ENCODE measurements around the gene STX17.

STX17 gene

DNA sequence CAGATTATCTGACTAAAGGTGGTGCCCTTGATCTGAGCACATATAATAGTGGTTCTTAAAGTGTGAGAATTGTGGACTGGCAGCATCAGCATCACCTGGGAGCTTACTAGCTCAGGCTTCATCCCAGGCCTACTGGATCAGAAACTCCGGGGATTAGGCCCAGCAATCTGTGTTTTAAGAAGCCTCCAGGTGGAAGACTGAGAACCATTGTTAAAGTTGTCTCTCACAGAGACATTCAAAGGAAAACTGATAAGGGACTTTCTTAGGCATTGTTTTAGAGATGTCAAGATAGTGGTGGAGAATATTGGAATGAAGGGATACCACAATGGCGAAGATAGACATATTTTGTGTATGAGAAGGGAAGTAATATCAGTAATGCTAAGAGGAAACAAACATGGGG, 59.5 kb downstream of the STX17 start:
- Histone ChIP-seq H3K4me3 (ENCODE audit: insufficient read depth, low read length, poor library complexity, severe bottlenecking) (no peak overlapping the region), H3K9ac (ENCODE audit: low read length) (no peak overlapping the region), H3K4me2 (ENCODE audit: low read depth, low read length, poor library complexity, severe bottlenecking) (no peak overlapping the region), H3K36me3 (ENCODE audit: low read length) (0 out of 2 replicates have a peak, but pooled peaks cover 4% of the 10 kb centered on the region), H3K9me3 (ENCODE audit: insufficient read depth, low read length) (no peaks in the 10 kb centered on the region), H3K9me2 (replicated peaks; ENCODE audit: insufficient read depth, low read length) (no peaks in the 10 kb centered on the region), H3K27ac (ENCODE audit: low read depth, low read length) (no peak overlapping the region), H3K79me2 (ENCODE audit: insufficient read depth, low read length) (no peaks in the 10 kb centered on the region), H3K27me3 (ENCODE audit: low read length) (no peaks in the 10 kb centered on the region), H4K20me1 (ENCODE audit: low read depth, low read length) (no peaks in the 10 kb centered on the region), H2AFZ (ENCODE audit: low read depth, low read length, severe bottlenecking) (no peak overlapping the region), H3F3A (ENCODE audit: insufficient read depth) (no peaks in the 10 kb centered on the region)
- TF ChIP-seq EZH2phosphoT487 (conservative IDR thresholded peaks at IDR 0.05; ENCODE audit: low read length), result no peak

- H4K20me1 ChIP-seq (ENCODE audit: low read depth, low read length), result no peaks in the 10 kb centered on the region
- no peak overlapping the region for H3K27ac ChIP-seq (ENCODE audit: low read depth, low read length)
- no peak overlapping the region for H3K9ac ChIP-seq (ENCODE audit: low read length)
- H3K79me2 ChIP-seq (ENCODE audit: insufficient read depth, low read length), result no peaks in the 10 kb centered on the region
- H3K4me2 ChIP-seq (ENCODE audit: low read depth, low read length, poor library complexity, severe bottlenecking), result no peak overlapping the region
- no peaks in the 10 kb centered on the region for H3K27me3 ChIP-seq (ENCODE audit: low read length)
- no peak for TF ChIP-seq CTCF (IDR thresholded peaks at IDR 0.05; ENCODE audit: insufficient read depth, low read length, poor library complexity, severe bottlenecking)
- no peak for TF ChIP-seq EZH2phosphoT487 (conservative IDR thresholded peaks at IDR 0.05; ENCODE audit: low read length)
- H3K36me3 ChIP-seq (ENCODE audit: low read length), result 0 out of 2 replicates have a peak, but pooled peaks cover 4% of the 10 kb centered on the region
- no peaks in the 10 kb centered on the region for H3K9me2 ChIP-seq (replicated peaks; ENCODE audit: insufficient read depth, low read length)
- no peaks in the 10 kb centered on the region for H3K9me3 ChIP-seq (ENCODE audit: insufficient read depth, low read length)
- H3K4me3 ChIP-seq (ENCODE audit: insufficient read depth, low read length, poor library complexity, severe bottlenecking), result no peak overlapping the region
- H2AFZ ChIP-seq (ENCODE audit: low read depth, low read length, severe bottlenecking), result no peak overlapping the region
- H3F3A ChIP-seq (ENCODE audit: insufficient read depth), result no peaks in the 10 kb centered on the region
Measured at GRCh38 chr9:99966716-99967115, 60.3 kb downstream of the STX17 start.

DNA sequence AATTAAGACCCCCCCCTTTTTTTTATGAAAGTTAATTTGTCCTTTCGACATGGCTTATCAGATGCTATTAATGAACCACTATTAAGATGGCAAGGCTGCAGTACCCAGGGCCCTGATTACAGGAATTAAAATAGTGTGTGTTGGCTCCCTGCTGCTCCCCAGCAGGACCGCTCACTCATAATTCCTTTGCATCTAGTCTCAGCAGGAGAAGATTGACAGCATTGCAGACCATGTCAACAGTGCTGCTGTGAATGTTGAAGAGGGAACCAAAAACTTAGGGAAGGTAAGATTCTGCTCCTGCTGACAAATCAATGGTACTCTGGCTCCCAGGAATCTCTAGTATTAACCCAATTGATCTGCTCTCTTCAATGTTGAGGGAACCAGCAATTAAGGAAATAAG, 61.0 kb downstream of the STX17 start:
- H3K4me3 ChIP-seq (ENCODE audit: insufficient read depth, low read length, poor library complexity, severe bottlenecking), result no peak overlapping the region
- TF ChIP-seq EZH2phosphoT487 (conservative IDR thresholded peaks at IDR 0.05; ENCODE audit: low read length), result no peak
- no peak for TF ChIP-seq CTCF (IDR thresholded peaks at IDR 0.05; ENCODE audit: insufficient read depth, low read length, poor library complexity, severe bottlenecking)
- no peak overlapping the region for H3K27ac ChIP-seq (ENCODE audit: low read depth, low read length)
- H3K9me3 ChIP-seq (ENCODE audit: insufficient read depth, low read length), result no peaks in the 10 kb centered on the region
- H3K4me2 ChIP-seq (ENCODE audit: low read depth, low read length, poor library complexity, severe bottlenecking), result no peak overlapping the region
- no peak overlapping the region for H2AFZ ChIP-seq (ENCODE audit: low read depth, low read length, severe bottlenecking)
- H4K20me1 ChIP-seq (ENCODE audit: low read depth, low read length), result no peaks in the 10 kb centered on the region
- H3K9me2 ChIP-seq (replicated peaks; ENCODE audit: insufficient read depth, low read length), result no peaks in the 10 kb centered on the region
- no peak overlapping the region for H3K9ac ChIP-seq (ENCODE audit: low read length)
- no peaks in the 10 kb centered on the region for H3K27me3 ChIP-seq (ENCODE audit: low read length)
- no peaks in the 10 kb centered on the region for H3K79me2 ChIP-seq (ENCODE audit: insufficient read depth, low read length)
- no peaks in the 10 kb centered on the region for H3F3A ChIP-seq (ENCODE audit: insufficient read depth)
- no peaks in the 10 kb centered on the region for H3K36me3 ChIP-seq (ENCODE audit: low read length)

GRCh38 chr9:99970481-99970880, 64.0 kb downstream of the STX17 start:
- no peak overlapping the region for H2AFZ ChIP-seq (ENCODE audit: low read depth, low read length, severe bottlenecking)
- H3K9me2 ChIP-seq (replicated peaks; ENCODE audit: insufficient read depth, low read length), result no peaks in the 10 kb centered on the region
- no peak overlapping the region for H3K4me3 ChIP-seq (ENCODE audit: insufficient read depth, low read length, poor library complexity, severe bottlenecking)
- H3K79me2 ChIP-seq (ENCODE audit: insufficient read depth, low read length), result no peaks in the 10 kb centered on the region
- H3K27me3 ChIP-seq (ENCODE audit: low read length), result no peaks in the 10 kb centered on the region
- no peaks in the 10 kb centered on the region for H3K9me3 ChIP-seq (ENCODE audit: insufficient read depth, low read length)
- no peak for TF ChIP-seq EZH2phosphoT487 (conservative IDR thresholded peaks at IDR 0.05; ENCODE audit: low read length)
- TF ChIP-seq CTCF (IDR thresholded peaks at IDR 0.05; ENCODE audit: insufficient read depth, low read length, poor library complexity, severe bottlenecking), result no peak
- no peaks in the 10 kb centered on the region for H3K36me3 ChIP-seq (ENCODE audit: low read length)
- H4K20me1 ChIP-seq (ENCODE audit: low read depth, low read length), result no peaks in the 10 kb centered on the region
- H3K4me2 ChIP-seq (ENCODE audit: low read depth, low read length, poor library complexity, severe bottlenecking), result no peak overlapping the region
- H3K27ac ChIP-seq (ENCODE audit: low read depth, low read length), result no peak overlapping the region
- H3K9ac ChIP-seq (ENCODE audit: low read length), result no peak overlapping the region
- H3F3A ChIP-seq (ENCODE audit: insufficient read depth), result no peaks in the 10 kb centered on the region
